NCI-H2196 treated with DMSO at 0.1 percent for 48 hours (cell line): ENCODE data around the gene HS3ST2.
"Not testable (repeated sequence)": the region's sequence is repeated elsewhere in the genome, so short reads cannot be mapped to it uniquely, and the experiment has no call there.

Source experiments
- DNase-seq: peaks from one replicate; lab custom pipeline; 2025; ENCODE audit not compliant: unreplicated experiment; lab: John Stamatoyannopoulos, UW

Gene HS3ST2

DNA sequence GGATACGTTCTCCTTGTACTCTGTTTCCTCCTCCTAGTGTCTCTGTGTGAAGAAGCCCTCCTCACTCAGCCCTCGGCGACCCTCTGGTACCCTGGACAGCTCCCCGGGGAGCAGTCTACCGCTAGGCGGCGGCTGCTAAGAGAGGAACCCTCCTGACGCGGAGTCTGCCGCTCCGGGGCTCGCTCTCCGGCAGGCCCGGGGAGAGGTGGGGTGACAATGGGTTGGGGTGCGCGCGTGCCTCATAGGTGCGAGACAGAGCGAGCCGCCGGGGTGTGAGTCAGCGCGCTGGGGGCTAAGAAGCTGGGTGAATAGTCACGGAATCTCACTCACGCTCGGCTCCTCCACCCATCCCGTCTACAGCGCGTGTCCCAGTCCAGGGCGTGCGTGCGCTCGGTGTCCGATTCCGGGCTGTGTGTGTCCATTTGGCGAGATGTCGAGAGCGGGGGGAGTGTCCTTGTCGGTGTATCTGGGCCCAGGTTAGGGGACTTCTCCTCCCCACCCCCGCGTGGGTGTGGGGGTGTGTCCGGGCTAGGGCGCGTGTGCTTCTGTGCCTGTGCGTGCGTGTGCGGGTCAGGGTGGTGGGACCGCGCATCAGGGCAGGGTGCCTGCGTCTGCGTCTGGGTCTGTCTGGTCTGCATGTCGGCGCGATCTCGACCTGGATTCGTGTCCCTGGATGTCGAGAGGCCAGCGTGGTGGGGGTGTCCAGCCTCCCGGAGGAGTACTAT, 577 bp upstream of the HS3ST2 start:
- DNase-seq: no peak

DNA sequence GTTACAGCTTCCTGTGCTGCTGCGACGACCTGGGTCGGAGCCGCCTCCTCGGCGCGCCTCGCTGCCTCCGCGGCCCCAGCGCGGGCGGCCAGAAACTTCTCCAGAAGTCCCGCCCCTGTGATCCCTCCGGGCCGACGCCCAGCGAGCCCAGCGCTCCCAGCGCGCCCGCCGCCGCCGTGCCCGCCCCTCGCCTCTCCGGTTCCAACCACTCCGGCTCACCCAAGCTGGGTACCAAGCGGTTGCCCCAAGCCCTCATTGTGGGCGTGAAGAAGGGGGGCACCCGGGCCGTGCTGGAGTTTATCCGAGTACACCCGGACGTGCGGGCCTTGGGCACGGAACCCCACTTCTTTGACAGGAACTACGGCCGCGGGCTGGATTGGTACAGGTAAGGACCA, 746 bp downstream of the HS3ST2 start:
- DNase-seq: no peak

DNA sequence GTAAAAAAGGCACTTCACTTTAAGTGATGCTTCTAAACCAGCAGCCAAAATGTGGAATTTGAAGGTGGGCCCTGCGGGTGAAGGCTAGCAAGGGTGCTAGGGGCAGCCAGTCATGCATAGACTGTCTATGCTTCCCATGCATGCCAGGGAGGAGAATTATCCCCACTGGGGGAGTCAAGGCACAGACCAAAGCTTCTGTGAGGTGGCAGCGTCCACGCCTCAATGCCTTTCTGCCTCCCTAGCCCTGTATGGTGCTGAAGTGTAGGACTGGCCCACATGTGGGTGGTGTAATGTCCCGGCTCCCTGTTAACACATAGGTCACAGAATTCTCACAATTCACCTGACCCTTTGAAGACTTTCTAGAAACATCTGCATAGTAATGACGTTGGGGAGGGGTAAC, 1.9 kb downstream of the HS3ST2 start:
- DNase-seq: no peak

DNA sequence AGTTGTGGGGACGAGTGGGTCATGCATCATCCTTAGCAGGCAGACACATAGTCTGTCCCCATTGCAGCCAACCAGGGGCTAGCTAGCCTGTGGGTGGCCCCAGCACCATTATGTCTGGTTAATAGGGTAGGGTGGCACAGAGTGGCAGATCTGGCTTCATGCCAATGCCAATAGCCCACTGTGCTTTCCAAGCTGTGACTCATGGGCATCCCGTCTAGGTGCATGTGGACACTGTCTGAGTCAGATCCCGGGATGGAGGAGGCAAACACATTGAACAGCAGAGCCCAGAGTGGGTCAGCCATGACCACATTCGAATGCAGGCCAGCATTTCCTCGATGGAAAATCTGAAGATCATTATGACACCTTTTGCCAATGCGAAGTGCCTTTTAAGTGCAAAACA, 2.5 kb downstream of the HS3ST2 start:
- no peak for DNase-seq

DNA sequence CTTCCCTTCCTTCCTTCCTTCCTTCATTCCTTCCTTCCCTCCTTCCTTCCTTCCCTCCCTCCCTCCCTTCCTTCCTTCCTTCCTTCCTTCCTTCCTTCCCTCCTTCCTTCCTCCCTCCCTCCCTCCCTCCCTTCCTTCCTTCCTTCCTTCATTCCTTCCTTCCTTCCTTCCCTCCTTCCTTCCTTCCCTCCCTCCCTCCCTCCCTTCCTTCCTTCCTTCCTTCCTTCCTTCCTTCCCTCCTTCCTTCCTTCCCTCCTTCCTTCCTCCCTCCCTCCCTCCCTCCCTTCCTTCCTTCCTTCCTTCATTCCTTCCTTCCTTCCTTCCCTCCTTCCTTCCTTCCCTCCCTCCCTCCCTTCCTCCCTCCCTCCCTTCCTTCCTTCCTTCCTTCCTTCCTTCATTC, 4.8 kb downstream of the HS3ST2 start:
- not testable (repeated sequence) for DNase-seq

DNA sequence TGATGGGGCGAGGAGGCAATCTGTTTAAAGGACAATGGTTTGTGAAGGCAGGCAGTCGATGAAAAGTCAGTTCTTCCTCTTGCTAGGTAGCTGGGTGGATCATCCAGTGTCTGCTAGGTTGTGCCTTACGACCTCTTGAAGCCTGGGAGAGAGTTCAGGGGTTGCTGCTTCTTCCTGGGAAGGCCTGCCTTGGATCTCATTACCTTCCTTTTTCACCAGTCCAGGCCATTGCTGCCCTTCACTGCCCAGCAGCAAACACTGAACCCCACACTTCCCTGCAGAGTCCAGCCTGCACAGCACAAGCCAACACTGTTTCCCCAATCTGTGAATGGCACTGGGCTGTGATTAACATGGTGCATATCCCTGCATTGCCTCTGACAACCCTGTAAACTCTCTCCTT, 24.7 kb downstream of the HS3ST2 start:
- DNase-seq: no peak

DNA sequence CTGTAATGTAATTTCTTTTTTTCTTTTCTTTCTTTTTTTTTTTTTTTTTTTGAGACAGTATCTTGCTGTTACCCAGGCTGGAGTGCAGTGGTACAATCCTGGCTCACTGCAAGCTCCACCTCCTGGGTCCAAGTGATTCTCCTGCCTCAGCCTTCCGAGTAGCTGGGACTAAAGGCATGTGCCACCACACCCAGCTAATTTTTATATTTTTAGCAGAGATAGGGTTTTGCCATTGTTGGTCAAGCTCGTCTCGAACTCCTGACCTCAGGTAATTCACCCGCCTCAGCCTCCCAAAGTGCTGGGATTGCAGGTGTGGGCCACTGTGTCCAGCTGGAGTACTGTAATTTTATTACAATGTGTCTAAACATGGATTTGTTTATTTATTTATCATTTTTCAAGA, 28.1 kb downstream of the HS3ST2 start:
- DNase-seq: not testable (repeated sequence)

DNA sequence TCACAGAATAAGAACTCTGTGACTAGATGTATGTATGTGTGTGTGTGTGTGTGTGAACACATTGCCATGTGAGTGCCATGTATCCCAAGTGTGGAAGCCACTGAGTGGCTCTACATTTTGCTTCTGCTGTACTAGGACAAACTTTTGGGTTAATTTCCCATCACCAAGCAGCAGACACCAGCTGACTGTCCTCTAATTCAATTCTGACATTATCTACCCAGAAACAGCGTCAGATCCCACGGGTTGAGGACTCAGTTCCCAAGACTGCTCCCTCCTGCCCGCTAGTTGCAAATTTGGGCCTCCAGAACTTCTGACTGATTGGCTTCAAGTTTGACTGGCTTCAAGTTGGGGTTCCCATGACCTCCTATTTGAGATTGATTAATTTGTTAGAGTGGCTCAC, 29.2 kb downstream of the HS3ST2 start:
- DNase-seq: no peak

DNA sequence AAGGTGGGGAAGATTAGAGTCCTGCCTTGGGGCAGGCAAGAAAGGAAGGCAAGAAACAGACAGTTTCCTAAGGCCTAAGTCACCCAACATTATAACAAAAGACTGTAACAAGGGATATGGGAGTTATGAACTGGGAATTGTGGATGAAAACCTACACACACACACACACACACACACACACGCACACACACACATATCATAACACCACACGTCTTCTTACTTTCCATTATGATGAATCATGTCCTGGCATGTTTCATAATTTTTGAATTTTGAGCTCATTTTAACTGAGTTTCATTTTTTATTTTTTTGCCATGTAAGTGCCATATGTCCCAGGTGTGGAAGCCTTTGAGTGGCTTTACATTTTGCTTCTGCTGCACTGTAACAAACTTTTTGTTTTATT, 29.9 kb downstream of the HS3ST2 start:
- DNase-seq: no peak

DNA sequence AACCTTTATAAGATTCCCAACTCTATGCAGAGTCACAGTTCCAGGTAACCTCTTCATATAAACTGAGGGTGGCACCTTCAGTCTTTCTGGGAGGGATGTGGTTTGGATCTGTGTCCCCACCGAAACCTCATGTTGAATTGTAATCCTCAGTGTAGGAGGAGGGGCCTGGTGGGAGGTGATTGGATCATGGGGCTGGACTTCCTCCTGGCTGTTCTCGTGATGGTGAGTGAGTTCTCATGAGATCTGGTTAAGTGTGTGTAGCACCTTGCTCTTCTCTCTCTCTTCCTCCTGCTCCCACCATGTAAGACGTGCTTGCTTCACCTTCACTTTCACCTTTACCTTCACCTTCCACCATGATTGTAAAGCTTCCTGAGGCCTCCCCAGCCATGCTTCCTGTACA, 30.5 kb downstream of the HS3ST2 start:
- DNase-seq: no peak

DNA sequence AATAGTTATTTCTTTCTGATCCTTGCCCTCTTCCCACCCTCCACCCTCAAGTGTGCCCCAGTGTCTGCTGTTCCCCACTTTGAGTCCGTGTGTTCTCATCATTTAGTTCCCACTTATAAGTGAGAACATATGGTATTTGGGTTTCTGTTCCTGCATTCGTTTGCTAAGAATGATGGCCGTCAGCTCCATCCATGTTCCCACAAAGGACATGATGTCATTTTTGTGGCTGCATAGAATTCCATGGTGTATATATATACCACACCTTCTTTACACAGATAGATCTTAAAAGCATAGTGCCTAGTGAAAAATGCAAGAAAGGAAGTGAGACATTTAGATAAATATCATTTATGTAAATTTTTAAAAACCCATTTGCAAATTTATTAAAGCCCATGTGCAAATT, 33.1 kb downstream of the HS3ST2 start:
- DNase-seq: no peak

DNA sequence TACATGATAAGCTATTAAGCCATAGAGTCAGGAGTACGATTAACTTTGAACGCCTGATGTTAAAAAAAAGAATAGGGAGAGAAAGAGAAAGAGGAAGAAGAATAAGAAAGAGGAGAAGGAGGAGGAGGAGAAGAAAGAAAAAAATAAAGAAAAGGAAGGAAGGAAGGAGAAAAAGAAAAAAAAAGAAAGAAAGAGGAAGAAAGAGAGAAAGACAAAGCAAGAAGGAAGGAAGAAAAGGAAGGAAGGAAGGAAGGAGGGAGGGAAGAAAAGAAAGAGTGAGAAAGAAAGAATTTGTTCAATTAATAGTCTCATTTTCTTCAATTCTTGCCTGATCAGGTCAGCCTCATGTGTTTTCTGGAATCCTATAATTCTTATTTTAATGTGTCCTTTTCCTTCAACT, 33.7 kb downstream of the HS3ST2 start:
- no peak for DNase-seq

DNA sequence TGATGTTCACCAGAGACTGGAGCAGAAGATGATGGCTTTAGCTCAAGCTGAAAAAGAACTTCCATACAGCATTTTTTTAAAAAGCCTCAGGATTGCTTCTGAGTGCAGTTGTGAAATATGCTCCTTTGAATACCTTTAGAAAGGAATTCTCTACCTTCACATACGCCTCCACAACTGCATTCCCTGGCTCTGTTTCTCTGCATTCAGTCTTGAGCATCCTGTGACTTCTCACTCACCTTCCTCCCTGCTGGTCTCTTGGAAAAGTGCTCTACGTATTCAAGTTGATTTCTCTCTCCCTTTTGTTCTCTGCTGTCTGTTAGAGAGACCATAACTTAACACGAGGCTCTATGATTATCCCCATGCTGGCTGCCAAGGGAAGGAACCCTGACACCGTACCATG, 34.5 kb downstream of the HS3ST2 start:
- DNase-seq: no peak

DNA sequence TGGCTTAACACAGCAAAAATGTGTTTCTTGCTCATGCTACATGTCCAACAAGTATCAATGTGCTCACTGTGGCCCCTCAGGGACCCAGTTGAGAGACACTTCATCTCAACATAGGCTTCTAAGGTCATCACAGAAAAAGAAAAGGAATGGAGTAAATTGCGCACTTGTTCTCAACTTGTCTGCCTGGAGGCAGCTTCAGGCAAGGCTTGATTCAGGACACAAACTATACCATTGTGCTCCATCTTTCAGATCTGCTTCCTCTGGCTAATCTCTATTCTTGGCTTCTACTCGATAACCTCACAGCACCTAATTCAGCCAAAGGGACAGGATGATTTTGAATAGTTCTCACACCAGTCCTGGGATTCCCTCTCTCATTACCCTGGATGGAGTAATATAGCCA, 35.6 kb downstream of the HS3ST2 start:
- no peak for DNase-seq

DNA sequence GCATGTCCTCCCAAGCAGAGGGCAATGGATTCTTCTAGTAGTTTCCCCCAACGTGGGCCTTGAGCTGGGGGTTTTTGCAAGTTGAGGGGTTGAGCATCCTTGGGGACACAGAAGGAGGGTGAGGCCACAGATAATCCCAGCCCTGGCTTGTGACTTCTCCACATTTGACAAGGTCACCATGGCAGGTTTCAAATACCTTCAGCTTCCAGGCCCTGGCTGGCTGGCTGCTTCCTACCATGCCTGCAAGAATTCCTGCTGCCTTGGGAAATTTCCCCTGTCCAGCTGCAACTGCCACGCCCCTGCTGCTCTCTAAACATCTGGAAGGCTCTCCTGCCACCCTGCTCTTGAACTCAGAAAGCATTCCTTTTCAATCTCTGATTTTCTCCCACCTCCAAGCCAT, 41.3 kb downstream of the HS3ST2 start:
- DNase-seq: no peak

DNA sequence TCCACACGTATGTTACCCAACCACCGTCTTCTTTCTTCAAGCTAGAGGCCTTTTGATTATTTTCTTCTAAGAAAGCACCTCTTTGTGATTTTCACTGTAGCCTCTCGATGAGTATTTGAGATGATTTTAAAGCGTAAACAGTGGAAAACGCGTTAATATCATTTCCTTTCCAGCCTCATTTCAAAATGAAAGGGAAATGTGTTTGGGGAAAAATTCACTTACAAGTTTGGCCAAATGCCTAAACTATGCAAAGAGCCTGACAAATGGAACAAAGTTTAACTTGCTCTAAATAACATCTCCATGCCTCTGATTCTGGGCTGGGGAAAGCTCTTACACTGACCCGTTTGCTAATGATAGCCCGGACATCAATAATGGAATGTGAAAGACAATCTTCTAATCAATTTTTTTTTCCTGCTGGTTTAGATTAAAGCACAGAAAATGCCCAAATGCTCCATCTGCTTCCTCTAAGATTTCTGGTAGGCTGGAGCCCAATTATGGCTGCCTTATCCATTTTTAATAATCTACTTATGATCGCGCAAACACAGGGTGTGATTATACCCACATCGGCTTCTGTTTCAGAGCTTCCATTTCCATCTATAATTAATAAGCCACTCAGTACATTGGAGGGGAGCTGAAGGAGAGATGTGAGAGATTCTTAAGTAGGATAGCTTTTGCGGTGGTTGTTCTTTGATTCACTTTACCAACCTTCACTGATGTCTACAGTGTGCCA, 43.5 kb downstream of the HS3ST2 start:
- DNase-seq: no peak

DNA sequence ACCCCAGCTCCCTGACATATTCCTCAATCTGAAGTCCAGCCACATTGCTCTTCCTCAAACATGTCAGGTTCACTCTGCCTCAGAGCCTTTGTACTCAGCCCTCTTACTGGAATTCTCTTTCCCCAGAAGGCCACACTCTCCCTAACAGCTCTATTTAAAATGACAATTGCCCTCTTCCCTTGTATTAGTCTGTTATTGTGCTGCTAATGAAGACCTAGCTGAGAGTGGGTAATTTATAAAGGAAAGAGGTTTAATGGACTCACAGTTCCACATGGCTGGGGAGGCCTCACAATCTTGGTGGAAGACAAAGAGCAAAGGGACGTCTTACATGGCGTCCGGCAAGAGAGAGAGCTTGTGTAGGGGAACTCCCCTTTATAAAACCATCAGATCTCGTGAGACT, 46.0 kb downstream of the HS3ST2 start:
- DNase-seq: no peak

DNA sequence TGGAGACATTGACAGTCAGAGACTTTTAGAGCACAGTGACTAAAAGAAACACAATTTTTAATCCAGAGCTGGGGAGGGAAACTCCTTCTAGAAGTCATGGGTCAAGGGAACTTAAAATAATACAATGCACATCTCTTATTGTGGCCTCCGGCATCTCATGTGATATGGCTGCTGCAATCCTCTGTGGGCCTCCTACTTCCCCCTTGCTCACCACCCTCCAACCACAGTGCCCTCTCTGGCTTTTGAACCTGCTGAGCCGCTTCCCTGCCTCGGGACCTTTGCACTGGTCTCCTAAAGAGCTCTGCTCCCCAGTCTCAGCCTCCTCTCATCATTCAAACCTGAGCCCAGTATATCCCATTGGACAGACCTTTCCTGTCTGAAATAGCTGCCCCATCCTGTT, 47.6 kb downstream of the HS3ST2 start:
- DNase-seq: no peak

DNA sequence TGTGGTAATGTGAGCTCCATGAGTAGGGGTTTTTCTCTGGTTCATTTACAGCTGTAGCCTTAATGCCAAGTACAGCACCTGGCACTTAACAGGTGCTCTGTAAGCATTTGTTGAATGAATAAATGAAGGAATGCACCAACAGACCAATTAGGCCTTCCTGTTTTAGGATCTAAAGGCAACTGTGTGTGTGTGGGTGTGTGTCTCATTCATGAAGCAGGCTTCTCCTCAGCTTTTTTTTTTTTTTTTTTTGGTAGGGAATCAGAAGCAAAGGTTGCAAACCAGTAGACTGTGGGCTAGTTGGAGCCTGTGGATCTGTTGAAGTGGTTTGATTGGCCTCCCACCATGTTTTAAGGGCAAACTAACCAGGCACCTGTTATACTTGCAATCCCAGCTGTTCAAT, 48.1 kb downstream of the HS3ST2 start:
- no peak for DNase-seq

DNA sequence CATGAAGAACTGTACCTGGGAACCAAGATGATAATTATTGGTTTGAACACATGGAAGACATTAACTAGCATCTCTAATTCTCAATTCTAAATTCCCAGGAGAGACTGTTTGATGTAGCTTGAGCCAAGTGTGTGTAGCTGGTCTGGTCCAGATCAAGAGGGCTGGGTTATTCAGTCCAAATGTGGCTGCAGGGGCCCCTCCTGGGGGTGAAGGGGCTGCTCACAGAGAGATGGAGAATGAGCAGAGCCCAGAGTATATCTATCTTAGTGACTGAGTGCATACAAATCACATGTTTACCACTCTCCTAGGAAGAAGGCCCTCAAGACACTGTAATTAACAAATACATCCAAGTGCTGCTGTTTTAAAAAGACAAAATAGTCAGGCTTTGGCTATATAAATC, 50.4 kb downstream of the HS3ST2 start:
- DNase-seq: no peak

DNA sequence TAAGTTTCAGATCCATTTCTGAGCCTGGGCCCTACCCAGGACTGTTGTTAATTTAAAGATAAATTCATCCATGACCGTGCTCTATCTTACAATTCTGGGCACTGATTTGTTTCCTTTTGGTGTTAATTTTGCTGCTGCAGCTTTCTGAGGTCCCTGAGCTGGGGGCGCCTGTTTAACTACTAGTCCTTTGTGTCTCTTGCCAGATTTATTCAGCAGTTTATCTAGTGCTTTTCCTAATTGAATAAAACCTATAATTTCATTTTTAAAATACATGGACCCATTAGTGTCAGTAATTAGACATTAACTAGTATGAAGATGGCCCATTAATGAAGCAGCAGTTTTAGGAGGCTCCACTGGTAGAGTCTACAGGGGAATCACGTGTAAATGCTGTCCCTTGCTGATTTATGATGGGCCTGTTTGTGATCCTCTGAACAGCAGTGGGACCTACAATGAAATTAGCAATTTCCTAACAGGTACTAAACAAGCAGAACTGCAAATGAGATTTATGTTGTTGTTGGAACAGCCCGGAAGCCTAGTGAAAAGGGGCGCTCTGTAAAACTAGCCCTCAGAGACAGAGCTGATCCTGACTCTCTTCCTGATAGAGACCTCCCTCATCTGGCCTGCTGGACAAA, 54.7 kb downstream of the HS3ST2 start:
- DNase-seq: no peak

DNA sequence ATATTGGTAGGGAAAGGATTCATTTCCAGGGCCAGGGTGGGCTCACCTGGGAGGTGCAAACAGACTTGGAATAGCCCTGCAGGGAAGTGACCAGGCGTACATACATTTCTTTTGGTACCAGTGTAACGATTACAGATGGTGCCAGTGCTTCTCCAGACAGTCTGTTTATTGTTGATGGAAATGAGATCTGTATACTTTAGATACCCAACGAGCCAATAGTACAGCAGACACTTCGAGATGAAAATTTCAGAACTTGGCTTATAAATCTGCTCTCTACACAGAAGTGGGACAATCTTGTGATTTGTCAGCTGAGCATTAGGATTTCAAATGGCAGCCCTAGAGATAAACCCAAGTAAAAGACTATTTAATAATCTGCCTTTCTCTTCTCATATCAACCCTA, 57.9 kb downstream of the HS3ST2 start:
- no peak for DNase-seq
